ENCODE data around the gene EXPH5.

The EXPH5 gene

GRCh38 chr11:108518581-108518980 is 75.0 kb downstream of the EXPH5 start:
- DNase-seq (ENCODE audit: low read depth): no peak

DNA sequence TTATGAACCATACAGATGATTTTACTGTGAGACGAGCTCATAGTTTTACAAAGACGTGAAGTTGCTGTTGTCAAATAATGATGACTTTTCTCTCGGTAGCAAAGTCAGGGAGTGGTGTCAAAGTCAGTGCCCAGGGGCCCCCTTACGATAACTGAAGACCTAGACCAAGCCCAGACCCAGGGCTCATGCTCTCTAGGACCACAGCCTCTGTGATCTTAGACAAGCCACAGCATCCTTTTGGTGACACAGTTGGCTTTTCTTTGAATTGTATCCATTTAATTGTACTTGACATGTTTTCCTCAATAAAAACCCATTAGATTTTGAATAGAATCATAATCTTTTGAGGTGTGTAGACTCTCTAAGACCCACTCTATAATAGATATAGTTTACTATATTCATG is 77.4 kb downstream of the EXPH5 start:
- no peak for DNase-seq (ENCODE audit: low read depth)

- no peak for DNase-seq (ENCODE audit: low read depth)
These were observed 80.9 kb downstream of the EXPH5 start for GRCh38 chr11:108512708-108513107.

- no peak for DNase-seq (ENCODE audit: low read depth)
These were observed 81.6 kb downstream of the EXPH5 start for GRCh38 chr11:108511851-108512474.

- no peak for DNase-seq (ENCODE audit: low read depth)
These were observed 84.6 kb downstream of the EXPH5 start for GRCh38 chr11:108508653-108509593.

- DNase-seq (ENCODE audit: low read depth): no peak
These were observed 92.2 kb downstream of the EXPH5 start for GRCh38 chr11:108501396-108501795.

- DNase-seq (ENCODE audit: low read depth): no peak
These were observed 92.8 kb downstream of the EXPH5 start for GRCh38 chr11:108500721-108501120.

GRCh38 chr11:108500169-108500568 is 93.4 kb downstream of the EXPH5 start:
- no peak for DNase-seq (ENCODE audit: low read depth)

DNA sequence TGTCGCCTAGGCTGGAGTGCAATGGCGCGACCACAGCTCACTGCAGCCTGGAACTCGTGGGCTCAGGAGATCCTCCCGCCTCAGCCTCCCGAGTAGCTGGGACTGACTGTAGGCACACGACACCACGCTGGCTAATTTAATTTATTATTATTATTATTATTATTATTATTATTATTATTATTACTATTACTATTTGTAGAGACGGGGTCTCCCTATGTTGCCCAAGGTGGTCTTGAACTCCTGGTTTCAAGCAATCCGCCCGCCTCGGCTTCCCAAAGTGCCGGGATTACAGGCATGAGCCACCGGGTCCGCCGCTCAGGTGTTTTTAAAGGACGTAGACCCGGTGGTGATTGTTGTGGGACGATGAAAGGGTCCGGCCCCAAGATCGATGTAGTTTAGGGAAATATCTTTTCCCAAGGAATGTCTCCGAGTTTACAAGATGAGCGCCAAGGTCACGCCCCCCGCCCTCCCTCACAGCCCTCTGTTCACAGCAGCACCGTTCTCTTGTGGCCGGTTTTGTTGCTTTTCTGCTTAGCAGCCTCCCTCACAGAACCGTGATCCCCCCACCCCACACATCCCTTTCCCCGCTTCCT is 94.7 kb downstream of the EXPH5 start:
- no peak for DNase-seq (ENCODE audit: low read depth)

DNA sequence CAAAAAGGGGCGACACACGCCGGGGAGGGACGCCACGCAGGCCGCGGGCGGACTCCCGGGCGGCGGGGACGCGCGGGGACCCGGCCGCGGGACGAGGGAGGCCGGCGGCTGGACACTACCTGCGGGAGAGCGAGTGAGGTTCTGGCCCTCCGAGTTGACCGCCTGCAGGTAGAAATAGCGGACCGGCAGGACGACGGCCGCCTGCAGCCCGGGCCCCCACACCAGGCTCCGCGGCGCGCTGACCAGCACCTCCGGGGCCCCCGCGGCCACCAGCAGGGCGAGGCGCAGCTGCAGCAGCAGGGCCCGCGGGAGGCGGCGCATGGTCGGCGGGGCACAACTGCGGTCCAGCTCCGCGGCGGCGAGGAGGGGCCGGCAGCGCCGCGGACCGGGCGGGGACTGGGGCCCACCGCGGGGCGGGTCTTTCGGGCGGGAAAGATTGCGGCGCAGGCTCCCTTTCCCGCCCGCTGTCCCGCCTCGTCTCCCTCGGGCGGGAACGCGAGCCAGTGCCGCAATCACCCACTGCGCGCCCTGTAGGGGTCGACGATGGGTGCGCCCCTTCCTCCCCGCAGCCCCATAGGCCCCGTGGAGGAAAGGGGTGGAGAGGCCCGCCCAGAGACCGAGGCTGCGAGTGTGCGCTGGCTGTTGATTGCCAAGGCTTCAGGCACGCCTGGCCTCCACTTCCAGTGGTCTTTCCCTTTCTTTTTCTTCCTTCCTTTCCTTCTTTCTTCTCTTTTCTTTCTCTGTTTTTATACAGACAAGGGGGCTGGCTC is 95.3 kb downstream of the EXPH5 start, which contains the start of gene POGLUT3:
POGLUT3 (minus strand) TSS at position 339 of the 770 bp plus-strand sequence; CDS start at position 321, 18 bp downstream.
- peak; percentile 24 for DNase-seq (ENCODE audit: low read depth)

- peak; percentile 69 for DNase-seq (ENCODE audit: low read depth)
These were observed 96.1 kb downstream of the EXPH5 start for GRCh38 chr11:108497317-108498045.

GRCh38 chr11:108496643-108497256 is 96.8 kb downstream of the EXPH5 start:
- no peak for DNase-seq (ENCODE audit: low read depth)

DNA sequence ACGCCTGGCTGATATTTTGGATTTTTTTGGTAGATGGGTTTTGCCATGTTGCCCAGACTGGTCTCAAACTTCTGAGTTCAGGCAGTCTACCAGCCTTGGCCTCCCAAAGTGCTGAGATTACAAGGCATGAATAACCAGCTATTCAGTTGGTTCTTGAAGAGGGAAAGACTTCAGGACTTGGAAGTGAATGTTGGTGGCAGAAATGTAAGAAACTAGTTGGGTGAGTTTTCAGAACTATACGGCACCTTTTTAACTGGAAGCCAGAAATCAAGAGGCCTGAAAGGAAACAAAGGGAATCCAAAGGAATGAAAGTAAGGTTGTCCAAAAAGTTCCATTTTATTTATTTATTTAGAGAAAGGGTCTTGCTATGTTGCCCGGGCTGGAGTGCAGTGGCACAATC is 98.2 kb downstream of the EXPH5 start:
- DNase-seq (ENCODE audit: low read depth): no peak

DNA sequence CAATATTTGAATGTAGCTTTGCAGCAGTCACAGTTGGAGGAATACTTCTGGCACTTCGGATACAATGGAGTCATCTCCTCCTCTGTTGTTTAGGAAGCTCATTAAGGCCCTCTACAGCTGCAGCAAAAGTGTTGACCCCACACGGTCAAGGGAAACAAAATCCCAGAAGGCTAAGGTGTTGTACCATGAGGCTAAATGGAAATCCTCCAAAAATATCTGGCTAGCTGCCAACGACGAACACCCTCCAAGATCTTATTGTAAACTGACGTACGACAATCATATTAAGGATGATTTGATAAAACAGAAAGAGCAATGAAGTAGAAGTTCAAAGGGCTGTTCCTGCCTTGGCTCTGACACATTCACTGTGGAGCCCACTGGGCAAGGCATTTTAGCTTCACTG is 99.4 kb downstream of the EXPH5 start:
- no peak for DNase-seq (ENCODE audit: low read depth)

- DNase-seq (ENCODE audit: low read depth): no peak
These were observed 101.6 kb downstream of the EXPH5 start for GRCh38 chr11:108491936-108492335.

- DNase-seq (ENCODE audit: low read depth): no peak
These were observed 106.7 kb downstream of the EXPH5 start for GRCh38 chr11:108486828-108487227.

GRCh38 chr11:108486331-108486730 is 107.2 kb downstream of the EXPH5 start:
- no peak for DNase-seq (ENCODE audit: low read depth)

- no peak for DNase-seq (ENCODE audit: low read depth)
These were observed 110.4 kb downstream of the EXPH5 start for GRCh38 chr11:108483163-108483562.

DNA sequence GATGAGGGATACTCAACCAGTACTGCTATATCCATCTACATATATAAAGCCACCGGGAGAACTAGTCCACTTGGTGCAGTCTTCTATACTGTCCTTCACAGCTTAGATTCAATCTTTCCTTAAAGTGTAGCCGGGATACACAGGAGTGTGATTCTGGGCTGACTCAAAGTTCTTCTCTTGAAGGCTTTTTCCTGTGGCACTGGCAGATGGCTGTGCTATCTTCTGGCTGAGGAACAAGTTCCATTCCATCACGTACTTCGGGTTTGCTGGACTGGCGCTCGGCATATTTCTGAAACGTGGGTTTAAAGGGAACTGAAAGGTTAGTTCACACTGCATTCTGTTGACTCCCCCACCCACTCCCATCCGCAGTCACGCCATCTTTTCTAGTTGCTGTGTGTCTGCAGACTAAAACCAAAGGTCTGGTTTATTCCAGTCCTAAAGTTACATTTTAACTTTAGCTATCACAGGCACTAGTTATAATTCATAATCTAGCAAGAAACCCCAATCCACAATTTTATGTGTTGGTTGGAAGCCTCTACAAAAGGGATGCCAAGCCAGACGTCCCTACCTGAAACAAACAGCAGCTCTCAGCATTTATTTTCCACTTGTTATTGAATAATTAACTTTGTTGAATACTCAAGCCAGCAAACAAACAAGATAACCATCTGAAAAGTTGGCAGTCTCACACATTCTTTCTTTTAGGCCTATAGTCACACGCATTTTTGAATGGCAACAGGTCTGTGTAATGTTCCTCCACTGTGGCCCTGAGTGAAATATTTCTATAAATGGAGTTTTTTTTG is 118.7 kb downstream of the EXPH5 start:
- no peak for DNase-seq (ENCODE audit: low read depth)

DNA sequence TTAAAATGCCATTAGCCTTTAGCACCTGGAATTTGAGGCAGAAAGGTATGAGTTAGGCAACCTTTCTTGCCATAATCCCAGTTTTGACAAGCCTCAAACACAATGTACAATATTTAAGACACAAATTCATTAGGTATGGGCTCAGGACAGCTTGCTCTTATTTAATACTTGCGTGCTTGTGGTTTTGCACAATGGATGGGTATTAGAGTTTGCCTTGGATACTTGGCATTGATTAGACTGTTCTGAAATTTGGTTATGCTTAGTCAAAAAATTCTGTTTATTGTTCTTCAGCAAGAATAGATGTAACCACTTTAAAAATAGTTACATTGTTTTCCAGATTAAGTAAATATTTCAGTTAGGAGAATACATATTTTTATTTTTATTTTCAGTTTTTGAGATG is 120.9 kb downstream of the EXPH5 start:
- DNase-seq (ENCODE audit: low read depth): no peak
